HG03571 (cell line): ENCODE measurements around the gene KDM4F.

Experiments used
- ATAC-seq: cut with Tn5 transposase; IDR thresholded peaks from one replicate; pipeline ENCODE4 v1.9.1; 2021; ENCODE audit not compliant: unreplicated experiment

KDM4F gene

DNA sequence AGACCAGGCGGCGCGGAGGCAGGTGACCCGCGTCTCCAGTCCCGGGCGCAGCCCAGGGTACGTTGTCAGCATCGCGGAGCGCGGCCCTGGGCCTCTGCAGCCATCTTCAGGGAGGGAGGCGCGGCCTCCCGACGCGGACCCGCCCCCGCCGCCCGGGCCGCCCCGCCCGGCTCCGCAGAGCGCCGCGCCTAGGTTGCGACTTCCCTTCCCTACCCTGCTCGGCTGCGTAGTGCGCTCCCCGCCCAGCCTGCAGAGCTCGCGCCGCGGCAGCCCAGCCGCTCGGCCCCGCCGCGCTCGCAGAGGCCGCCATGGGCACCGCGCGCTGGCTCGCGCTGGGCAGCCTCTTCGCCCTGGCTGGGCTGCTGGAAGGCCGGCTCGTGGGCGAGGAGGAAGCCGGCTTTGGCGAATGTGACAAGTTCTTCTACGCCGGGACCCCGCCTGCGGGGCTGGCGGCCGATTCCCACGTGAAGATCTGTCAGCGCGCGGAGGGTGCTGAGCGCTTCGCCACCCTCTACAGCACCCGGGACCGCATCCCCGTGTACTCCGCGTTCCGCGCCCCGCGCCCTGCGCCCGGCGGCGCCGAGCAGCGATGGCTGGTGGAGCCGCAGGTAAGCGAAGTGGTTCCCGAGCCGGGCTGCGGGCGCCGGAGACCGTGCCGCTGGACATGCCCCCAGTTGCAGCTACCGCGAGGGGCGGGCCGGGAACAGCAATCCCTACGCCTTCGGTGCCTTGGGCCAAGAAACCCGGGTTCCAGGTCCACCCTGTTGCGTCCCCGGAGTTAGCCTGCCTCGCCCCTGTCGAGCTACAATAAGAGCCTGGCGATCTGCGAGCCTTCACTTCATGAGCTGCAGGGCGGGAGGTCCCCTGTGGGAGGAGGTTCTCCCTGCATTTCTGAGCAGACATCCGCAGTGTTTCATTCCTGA lies 40.7 kb downstream of the KDM4F start, which contains the start of gene ENDOD1:
Gene ENDOD1 (plus strand): TSS at position 227 of the 923 bp plus-strand sequence. CDS start 82 bp downstream, at position 309.
- ATAC-seq, result peak; percentile 90

DNA sequence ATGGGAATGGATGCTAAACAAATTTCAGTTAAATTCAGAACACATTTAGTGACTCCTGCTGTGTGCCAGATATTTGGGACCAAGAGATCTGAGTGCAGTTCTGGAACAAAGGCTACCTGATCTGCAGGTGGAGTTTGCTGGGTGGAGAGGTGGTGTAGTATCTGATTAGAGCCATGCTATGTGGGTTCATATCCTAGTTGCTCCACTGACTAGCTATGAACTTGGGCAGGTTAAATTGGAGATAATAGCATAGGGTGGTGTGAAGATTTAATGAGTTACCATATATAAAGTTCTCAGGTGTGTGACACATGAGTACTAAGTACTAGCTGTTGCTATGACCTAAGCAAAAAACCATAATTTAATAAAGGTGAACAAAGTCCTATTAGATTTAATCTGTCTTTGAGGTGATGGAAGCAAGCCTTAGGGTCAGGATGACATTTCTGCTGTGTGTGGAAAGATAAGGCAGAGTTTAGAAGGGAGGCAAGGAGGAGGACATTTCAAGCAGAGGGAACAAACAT lies 42.5 kb downstream of the KDM4F start:
- ATAC-seq, result no peak

DNA sequence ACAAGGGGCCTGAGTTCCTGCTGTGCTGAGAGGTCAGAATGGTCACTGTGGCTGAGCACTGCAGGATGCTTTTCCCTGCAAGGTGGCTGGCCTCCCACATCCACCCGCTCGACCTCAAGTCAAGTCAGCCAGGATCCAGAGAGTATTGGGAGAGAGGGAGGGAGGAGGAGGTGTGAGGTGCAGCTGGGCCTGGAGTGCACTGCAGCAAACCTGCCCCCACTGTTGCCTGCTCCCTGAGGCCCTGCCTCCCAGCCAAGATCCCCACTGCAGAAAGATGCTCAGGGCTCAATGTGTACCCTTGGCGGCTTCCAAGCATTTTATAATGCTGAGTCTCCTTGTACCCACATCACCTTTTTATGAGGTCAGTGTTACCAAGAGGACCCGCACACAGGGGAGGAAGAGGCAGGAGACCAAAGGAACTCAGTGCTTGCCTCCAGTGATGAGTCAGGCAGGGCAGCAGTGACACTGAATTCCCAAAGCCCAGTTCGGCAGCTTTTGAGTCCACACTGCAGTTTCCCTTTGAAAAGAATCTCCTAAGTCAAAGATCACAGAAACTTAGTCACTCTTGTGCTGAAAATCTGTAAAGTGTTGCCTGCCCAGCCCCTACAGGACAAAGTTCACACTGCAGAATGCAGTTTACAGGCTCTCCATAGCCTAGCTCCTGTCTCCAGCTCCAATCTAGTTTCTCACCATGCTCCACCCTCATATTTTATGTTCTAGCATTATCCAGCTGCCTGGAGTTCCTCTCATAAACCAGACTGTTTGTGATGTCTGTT lies 43.5 kb downstream of the KDM4F start:
- ATAC-seq, result no peak

DNA sequence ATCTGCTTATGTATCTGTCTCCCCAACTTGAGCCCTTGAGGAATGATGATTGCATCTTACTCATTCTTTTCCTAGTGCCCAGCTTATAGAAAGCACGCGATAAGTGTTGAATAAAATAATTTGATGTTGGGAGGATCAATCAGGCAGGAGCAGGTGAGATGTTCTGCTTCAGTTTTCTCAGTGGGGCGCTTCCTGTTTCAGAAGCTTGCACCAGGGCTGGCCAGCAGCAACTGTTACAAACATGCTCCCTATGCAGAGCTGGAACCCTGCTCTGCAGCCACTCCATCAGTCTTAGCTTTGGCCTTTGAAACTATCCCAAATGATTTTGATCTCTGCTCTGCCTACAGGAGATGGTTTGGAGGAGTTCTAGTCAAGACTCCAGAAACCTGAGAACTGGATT lies 44.3 kb downstream of the KDM4F start:
- ATAC-seq, result no peak

DNA sequence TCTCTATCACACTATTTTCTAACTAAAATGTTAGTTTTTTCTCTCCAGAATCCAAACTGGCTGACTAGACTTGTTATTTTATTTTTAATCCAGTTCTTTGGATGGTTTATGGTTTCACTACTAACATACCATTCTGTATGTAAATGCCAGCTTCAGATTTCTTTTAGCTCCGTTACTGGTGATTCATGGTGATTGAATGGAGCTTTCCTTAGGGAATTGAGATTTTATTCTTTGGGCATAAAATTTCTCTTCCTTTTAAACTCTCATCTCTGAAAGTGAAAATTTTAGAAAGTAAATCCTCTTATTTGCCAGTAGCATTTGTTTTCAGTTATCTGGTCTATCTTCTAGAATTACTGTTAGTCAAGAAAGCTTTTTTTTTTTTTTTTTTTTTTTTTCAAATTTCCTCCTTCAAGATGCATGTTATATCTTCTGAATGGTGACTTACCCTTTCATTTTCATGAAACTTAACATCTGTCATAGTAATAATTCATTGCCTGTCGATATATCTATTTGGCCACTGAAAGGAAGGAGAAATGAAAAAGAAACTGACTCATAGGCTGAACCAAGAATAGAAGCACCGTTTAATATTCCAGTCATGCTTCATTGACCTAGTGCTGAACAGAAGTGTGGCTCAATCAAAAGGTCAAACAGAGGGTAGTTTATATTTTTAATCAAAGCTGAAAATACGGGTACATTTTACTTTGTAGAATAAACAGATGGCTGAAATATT lies 46.8 kb downstream of the KDM4F start:
- peak; percentile 82 for ATAC-seq

DNA sequence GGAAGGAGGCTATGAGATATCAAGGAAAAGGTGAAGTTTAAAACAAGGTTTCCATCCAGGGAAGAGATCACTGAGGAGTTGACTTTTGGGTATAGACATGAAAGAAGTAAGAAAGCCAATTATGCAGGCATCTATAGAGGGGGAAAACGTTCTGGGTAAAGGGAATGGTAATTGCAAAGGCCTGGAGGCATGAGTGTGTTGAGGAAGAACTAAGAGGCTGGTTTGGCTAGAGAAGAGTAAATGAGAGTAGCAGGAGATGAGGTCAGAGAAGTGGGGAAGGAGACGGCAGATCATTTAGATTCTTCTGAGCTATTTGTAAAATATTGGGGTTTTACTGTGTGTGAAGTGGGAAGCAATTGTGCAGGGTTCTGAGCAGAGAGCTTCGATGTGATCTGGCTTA lies 48.0 kb downstream of the KDM4F start:
- ATAC-seq, result no peak

DNA sequence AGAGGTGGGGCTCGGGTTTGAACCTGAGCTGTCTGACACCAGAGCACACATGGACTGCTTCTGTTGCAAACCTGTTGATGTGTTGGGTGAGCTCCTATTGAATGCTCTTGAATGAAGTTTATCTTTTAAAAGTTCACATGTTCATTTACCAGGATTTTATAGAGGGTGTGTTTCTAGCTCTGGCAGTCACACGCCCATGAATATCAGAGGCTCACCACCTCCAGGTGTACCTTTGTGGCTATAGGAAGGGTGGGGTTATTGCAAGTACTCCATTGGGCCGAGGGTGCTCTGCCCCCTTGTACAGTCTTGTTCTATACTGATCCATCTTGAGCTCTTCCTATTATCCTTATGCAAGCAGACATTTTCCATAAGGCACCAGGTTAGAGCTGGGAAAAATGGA lies 49.6 kb downstream of the KDM4F start:
- ATAC-seq, result no peak

DNA sequence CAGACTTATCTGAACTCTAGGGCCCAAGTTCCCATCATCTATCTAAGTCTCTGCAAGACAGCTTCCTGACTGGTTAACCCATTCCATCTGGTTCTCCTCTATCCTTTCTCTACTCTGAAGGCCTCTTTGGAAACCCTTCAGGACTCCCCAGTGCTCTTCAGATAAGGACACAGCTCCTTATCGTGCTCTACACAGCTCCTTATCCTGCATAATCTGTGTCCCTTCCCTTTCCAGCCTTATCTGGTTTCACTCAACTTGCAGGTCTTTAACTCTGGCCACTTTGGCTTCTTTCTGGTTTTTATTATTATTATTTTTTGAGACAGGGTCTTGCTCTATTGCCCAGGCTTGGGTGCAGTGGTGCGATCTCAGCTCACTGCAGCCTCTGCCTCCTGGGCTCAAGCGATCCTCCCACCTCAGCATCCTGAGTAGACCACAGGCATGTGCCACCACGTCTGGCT lies 51.0 kb downstream of the KDM4F start:
- ATAC-seq, result no peak
